HG03097 (cell line): Measurements from ENCODE around the gene SCD5.
A peak's percentile ranks its signal among the peaks of the same experiment; 100 is the strongest.

Source experiments
- ATAC-seq: cut with Tn5 transposase; IDR thresholded peaks from one replicate; pipeline ENCODE4 v1.9.1; 2021; ENCODE audit not compliant: unreplicated experiment, low FRiP score

SCD5 gene

GRCh38 chr4:82739287-82740190 is 59.1 kb downstream of the SCD5 start:
- peak; percentile 96 for ATAC-seq

GRCh38 chr4:82737354-82737753 is 61.2 kb downstream of the SCD5 start:
- no peak for ATAC-seq

GRCh38 chr4:82733636-82734035 is 65.0 kb downstream of the SCD5 start:
- no peak for ATAC-seq

GRCh38 chr4:82728301-82728700 is 70.3 kb downstream of the SCD5 start:
- ATAC-seq: no peak

GRCh38 chr4:82726596-82726995 is 72.0 kb downstream of the SCD5 start:
- no peak for ATAC-seq

GRCh38 chr4:82721819-82722423 is 76.7 kb downstream of the SCD5 start:
- no peak for ATAC-seq

- no peak for ATAC-seq
These were observed 80.2 kb downstream of the SCD5 start for GRCh38 chr4:82718162-82718940.

- ATAC-seq: no peak
These were observed 82.6 kb downstream of the SCD5 start for GRCh38 chr4:82715731-82716617.

GRCh38 chr4:82713856-82714255 is 84.7 kb downstream of the SCD5 start:
- ATAC-seq: no peak

GRCh38 chr4:82712561-82712960 is 86.0 kb downstream of the SCD5 start:
- ATAC-seq: no peak

GRCh38 chr4:82711158-82711785 is 87.3 kb downstream of the SCD5 start:
- no peak for ATAC-seq

GRCh38 chr4:82710197-82710929 is 88.2 kb downstream of the SCD5 start:
- no peak for ATAC-seq

- ATAC-seq: no peak
These were observed 89.6 kb downstream of the SCD5 start for GRCh38 chr4:82708982-82709381.

GRCh38 chr4:82706349-82707000 is 92.1 kb downstream of the SCD5 start:
- no peak for ATAC-seq

- ATAC-seq: no peak
These were observed 92.7 kb downstream of the SCD5 start for GRCh38 chr4:82705928-82706300.

GRCh38 chr4:82705169-82705927 is 93.2 kb downstream of the SCD5 start:
- no peak for ATAC-seq

- ATAC-seq: no peak
These were observed 94.4 kb downstream of the SCD5 start for GRCh38 chr4:82704156-82704555.

GRCh38 chr4:82698412-82698811 is 100.2 kb downstream of the SCD5 start:
- ATAC-seq: no peak
